ENCODE data around the gene AHSA1.

Gene AHSA1

DNA sequence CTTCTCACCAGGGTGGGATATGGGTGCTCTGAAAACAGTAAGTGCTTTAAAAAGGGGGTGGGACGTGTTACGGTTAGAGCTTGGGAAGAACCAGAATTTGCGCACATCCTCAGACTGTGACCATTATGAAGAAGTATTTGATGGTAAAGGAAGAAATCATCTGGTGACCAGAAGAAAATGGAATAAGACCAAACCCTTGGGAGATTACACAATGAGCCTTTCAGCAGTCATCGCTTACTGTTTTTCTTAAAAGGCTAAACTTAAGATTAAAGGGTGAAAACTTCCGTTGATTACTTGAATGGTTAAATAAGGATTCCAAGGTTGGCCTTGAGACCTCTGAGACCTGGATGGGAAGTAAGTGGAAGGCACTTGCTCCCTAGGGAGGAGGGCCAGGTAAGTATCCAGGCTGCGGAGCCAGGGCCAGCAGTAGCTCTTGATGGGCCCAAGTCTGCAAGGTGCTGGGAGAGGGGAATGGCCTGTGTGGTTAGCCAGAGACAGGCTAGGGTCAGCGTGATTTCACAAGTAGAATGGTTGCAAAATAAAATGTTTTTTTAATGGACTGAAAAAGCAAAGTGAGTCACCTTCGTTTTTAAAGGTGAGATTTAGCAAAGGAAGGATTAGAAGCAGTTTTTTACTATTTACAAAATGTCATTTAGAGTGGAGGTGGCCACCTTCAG is 53.7 kb downstream of the AHSA1 start:
- no peak for DNase-seq

DNA sequence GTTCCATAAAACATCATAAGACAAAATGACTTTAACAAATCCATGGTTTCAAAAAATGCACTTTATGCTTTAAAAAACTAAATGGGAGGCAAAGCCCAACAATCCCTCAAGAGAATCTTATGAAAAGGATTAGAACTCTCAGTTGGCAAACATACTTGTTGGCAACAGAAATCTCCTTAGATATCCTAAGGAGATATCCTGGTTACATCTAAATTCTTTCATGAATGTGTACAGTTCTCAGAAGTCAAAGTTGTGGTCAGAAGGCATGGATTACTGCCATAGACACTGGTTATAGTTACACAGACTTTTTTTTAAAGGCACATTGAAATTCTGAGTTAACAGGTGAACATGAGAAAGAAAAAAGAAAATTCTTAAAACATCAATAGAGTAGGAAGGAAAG is 58.2 kb downstream of the AHSA1 start:
- no peak for DNase-seq

Data from NCI-H2081 (cell line).